GM19043 (cell line): ENCODE data around the gene COL4A2.

Experiments used
- ATAC-seq: cut with Tn5 transposase; IDR thresholded peaks from one replicate; pipeline ENCODE4 v1.9.1; 2021; ENCODE audit warnings: low read depth; ENCODE audit not compliant: unreplicated experiment

Gene COL4A2

GRCh38 chr13:110271313-110271712 lies 35.8 kb upstream of the COL4A2 start:
- no peak for ATAC-seq

GRCh38 chr13:110272227-110272626 lies 34.9 kb upstream of the COL4A2 start:
- ATAC-seq = no peak

- no peak for ATAC-seq
These were observed 34.4 kb upstream of the COL4A2 start for GRCh38 chr13:110272651-110273050.

- ATAC-seq = no peak
These were observed 33.8 kb upstream of the COL4A2 start for GRCh38 chr13:110273254-110273653.

GRCh38 chr13:110274687-110275086 lies 32.4 kb upstream of the COL4A2 start:
- no peak for ATAC-seq

- no peak for ATAC-seq
These were observed 31.0 kb upstream of the COL4A2 start for GRCh38 chr13:110275931-110276552.

GRCh38 chr13:110276553-110276950 lies 30.5 kb upstream of the COL4A2 start:
- ATAC-seq = no peak

- no peak for ATAC-seq
These were observed 29.6 kb upstream of the COL4A2 start for GRCh38 chr13:110277357-110277975.

GRCh38 chr13:110278859-110279258 lies 28.2 kb upstream of the COL4A2 start:
- no peak for ATAC-seq

- ATAC-seq = no peak
These were observed 27.4 kb upstream of the COL4A2 start for GRCh38 chr13:110279684-110280083.

- ATAC-seq = no peak
These were observed 26.8 kb upstream of the COL4A2 start for GRCh38 chr13:110280231-110280813.

- no peak for ATAC-seq
These were observed 25.9 kb upstream of the COL4A2 start for GRCh38 chr13:110280985-110281688.

- ATAC-seq = no peak
These were observed 25.3 kb upstream of the COL4A2 start for GRCh38 chr13:110281736-110282135.

GRCh38 chr13:110282316-110282841 lies 24.7 kb upstream of the COL4A2 start:
- ATAC-seq = no peak

- no peak for ATAC-seq
These were observed 23.2 kb upstream of the COL4A2 start for GRCh38 chr13:110283736-110284517.

GRCh38 chr13:110284779-110285484 lies 22.2 kb upstream of the COL4A2 start:
- ATAC-seq = no peak

- no peak for ATAC-seq
These were observed 20.9 kb upstream of the COL4A2 start for GRCh38 chr13:110285991-110286832.

- ATAC-seq = no peak
These were observed 20.0 kb upstream of the COL4A2 start for GRCh38 chr13:110286833-110287819.
